ENCODE results near the gene A2M.

Gene A2M

GRCh38 chr12:9098115-9098452 is 17.6 kb downstream of the A2M start:
- no peak for TF ChIP-seq CTCF (IDR thresholded peaks at IDR 0.05; ENCODE audit: low read depth, low read length)
- no peak overlapping the region for H3K4me3 ChIP-seq (ENCODE audit: low read depth, low read length)

- TF ChIP-seq CTCF (IDR thresholded peaks at IDR 0.05; ENCODE audit: low read depth, low read length) = no peak
These were observed 19.0 kb downstream of the A2M start for GRCh38 chr12:9096563-9097176.

GRCh38 chr12:9095322-9095721 is 20.4 kb downstream of the A2M start:
- no peak for TF ChIP-seq CTCF (IDR thresholded peaks at IDR 0.05; ENCODE audit: low read depth, low read length)
- no peak overlapping the region for H3K4me3 ChIP-seq (ENCODE audit: low read depth, low read length)

More at GRCh38 chr12:9096563-9097176, 19.0 kb downstream of the A2M start:
- no peak overlapping the region for H3K4me3 ChIP-seq (ENCODE audit: low read depth, low read length)

GRCh38 chr12:9094512-9095206 is 21.1 kb downstream of the A2M start:
- no peak overlapping the region for H3K4me3 ChIP-seq (ENCODE audit: low read depth, low read length)
- no peak for TF ChIP-seq CTCF (IDR thresholded peaks at IDR 0.05; ENCODE audit: low read depth, low read length)

GRCh38 chr12:9091891-9092598 is 23.7 kb downstream of the A2M start:
- TF ChIP-seq CTCF (IDR thresholded peaks at IDR 0.05; ENCODE audit: low read depth, low read length) = no peak
- no peak overlapping the region for H3K4me3 ChIP-seq (ENCODE audit: low read depth, low read length)

- no peak overlapping the region for H3K4me3 ChIP-seq (ENCODE audit: low read depth, low read length)
- no peak for TF ChIP-seq CTCF (IDR thresholded peaks at IDR 0.05; ENCODE audit: low read depth, low read length)
These were observed 25.5 kb downstream of the A2M start for GRCh38 chr12:9090220-9090619.

All from WI38 (cell line).